Transverse colon (tissue), 3 donors: ENCODE measurements around the gene SYS1.

Source experiments
- CTCF ChIP-seq, 5 experiments: fragments of 200-600 bp in 3 of 5; fragments of 450-650 bp in 2 of 5; sonication (generic) in 3 of 5; IDR thresholded peaks; 1 replicate in 2 of 5; 2 replicates in 3 of 5; pipeline ENCODE4 v1.5.1; 2016 to 2017; ENCODE audit warnings: antibody characterized with exemption in 5 of 5, inconsistent platforms in 3 of 5, mild to moderate bottlenecking in 2 of 5, moderate library complexity in 1 of 5
- EP300 ChIP-seq: sonication (generic); formaldehyde crosslinking; IDR thresholded peaks from one replicate; pipeline ENCODE4 v1.6.1; 2017; ENCODE audit warnings: antibody characterized with exemption, low read depth
- POLR2A ChIP-seq: fragments of 450-650 bp; IDR thresholded peaks from one replicate; pipeline ENCODE4 v1.6.1; 2016; ENCODE audit warnings: antibody characterized with exemption, mild to moderate bottlenecking, moderate library complexity

- no peak for TF ChIP-seq CTCF (IDR thresholded peaks at IDR 0.05)
- no peak for TF ChIP-seq POLR2A
- TF ChIP-seq EP300, result no peak
These were observed 45.8 kb downstream of the SYS1 start for GRCh38 chr20:45408646-45409213.
